Eye (tissue), 1 donor: Measurements from ENCODE around the gene GPC5.
A peak's percentile ranks its signal among the peaks of the same experiment; 100 is the strongest.
"Not testable (repeated sequence)": the region's sequence is repeated elsewhere in the genome, so short reads cannot be mapped to it uniquely, and the experiment has no call there.

ENCODE experiments used
- DNase-seq: peaks from one replicate; pipeline ENCODE4 v3.0.0-alpha.2; 2015

Gene GPC5

DNA sequence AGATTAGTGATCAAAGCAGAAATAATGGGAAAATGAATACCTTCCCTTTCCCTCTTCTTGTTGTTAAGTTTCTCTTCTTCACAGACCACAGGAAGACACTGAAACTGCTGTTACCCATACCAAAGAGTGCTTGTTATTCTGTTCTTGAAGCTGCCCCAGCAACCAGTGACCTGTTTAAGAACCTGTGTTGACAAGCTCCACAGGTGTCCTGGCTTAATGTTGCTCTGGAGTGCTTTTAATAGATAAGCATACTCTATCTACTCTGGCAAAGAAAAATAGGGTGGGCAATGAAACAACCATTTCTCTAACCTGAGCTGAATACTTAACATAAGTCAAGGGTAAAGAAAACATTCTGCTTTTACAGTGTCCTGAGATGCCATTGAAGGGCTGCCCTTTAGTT is 1321.4 kb downstream of the GPC5 start:
- peak; percentile 15 for DNase-seq

DNA sequence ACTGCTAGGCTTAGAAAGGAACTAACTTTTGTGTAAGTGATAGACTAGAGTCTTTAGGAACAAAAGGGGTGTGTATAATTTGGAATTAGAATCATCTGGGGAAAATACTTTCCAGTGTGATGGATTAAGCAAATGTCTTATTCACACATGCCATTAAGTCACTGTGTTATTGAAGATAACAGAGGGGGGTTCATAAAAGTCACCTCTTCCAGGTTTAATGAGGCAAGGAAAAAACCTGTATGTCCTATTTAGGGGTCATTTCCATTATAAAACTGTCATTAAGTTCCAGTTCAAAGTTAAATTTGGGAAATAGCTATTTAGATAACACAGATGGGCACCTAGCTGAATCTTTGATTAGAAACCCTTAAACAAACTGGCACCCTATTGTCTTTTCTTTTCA is 1323.2 kb downstream of the GPC5 start:
- no peak for DNase-seq

DNA sequence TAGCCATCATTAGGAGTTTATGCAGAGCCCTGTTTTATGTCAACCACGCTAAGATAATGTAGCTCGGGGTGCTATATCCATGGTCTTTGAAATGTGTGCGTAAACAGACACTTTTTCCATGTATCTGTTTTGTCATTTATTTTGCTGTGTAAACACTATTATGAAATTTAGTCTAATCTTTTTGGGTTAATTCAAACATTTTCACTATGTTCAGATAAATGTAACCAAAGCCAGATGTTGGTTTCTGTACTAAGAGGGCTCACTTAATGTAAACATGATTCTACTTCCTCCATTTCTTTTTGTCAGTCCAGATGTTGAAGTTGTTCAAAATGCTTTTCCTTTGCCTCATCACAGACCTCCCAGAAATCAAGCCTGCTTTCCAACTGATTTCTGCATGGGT is 1328.7 kb downstream of the GPC5 start:
- DNase-seq: peak; percentile 5

DNA sequence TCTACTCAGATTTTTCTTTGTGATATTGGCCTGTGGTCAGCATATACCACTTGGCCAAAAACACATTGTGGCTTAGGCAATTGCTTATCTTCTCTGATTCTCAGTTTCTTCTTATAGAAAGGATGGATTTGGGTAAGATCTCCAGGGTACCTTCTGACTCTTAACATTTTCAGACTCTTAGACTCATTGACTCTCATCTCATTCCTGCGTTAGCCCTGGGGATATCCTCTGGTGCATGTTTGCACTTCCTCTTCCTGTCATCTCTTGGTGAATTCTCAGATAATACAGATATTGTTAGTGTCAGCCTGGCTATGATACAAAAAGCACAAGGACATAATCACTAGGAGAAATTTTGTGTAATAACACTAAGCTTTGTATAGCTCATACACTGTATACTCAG is 1335.6 kb downstream of the GPC5 start:
- no peak for DNase-seq

DNA sequence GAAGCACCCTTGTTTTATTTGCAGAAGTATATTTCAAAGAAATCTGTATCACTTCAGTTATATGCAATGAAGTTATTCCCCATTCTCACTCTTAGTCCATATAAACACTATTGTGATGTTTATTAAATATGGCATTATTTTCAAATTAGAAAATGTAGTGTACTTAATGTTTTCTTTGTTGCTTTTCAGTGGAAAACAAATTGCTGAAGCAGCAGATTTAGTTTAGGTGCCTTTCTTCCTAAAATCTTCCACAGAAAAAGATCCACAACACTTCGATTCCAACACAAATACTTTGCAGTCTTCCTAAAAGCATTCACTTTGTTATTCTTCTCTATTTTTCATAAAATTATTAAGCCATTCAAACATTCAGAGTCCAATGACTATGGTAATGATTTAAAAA is 1336.1 kb downstream of the GPC5 start:
- DNase-seq: no peak

DNA sequence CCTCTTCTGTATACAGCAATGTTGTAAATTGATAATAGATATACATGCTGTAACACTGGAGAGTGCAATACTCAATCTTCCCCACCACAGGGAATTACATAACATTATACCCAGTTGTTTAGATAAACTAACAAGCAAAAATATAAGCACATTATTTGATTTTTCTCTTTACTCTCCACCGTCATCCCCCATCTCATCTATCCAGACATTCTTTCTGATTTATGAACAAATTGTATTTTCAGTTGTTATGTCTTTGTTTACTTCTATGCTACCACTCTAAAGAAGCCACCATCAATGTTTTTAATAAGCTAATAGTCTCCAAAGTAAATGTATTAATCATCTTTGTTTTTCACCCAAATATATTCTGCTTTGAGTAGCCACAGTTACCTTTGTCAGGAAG is 1337.5 kb downstream of the GPC5 start:
- DNase-seq: no peak

DNA sequence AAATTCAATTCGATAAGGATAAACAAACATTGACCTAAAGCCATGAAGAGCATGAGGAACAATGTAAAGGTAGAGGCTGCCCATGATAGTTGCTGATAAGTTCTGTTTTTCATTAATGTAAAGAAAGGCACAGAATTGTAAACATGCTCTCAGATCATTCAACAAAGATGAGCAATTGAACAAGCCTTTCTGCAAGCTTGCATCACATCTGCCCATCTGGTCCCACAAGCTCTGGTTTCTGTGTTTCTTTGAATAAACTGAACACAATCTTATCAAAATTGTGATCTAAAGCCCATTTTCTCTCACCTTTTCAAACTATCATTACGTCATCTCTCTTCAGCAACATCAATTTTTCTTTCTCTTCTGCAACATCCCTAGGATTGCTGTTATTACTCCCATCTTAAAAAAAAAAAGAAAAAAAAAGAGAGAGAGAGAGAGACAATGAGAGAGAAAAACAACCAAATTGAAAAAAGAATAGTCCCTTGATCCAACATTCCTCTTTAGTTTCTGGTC is 1340.9 kb downstream of the GPC5 start:
- no peak for DNase-seq

DNA sequence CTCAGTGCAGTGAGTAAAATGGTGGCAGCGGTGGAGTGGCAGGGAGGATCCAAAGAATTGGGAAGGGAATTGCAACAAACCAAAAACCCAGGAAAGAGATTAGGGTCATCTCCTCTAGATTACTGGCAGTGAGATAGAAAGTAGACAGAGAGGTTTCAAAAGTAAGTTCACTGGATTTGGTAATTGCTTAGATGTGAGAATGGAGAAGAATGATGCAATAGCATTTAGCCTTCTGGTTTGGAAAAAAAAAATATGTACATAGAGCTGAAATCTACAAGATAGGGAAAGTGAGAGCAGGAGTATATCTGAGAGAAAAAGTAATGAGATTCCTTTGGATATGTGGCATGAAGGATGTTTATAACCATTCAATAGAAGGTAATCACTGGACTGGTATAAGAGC is 1345.6 kb downstream of the GPC5 start:
- no peak for DNase-seq

DNA sequence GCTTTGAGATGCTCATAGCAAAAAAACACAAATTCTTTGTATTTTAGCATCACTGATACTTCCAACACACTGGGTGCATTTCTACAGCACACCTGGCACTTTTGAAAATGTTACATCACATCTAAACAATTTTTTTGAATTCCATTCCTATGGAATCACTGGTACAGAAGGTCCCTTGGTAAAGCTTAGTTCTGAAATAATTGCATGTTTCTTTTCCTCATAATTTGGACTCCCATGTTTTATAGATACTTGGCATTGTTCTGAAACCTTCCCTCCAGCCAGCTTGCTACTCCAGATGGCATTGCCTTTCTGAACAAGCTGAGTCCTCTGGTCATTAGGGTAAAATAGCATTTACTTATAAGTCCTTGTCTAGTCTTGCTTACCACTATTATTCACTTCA is 1346.8 kb downstream of the GPC5 start:
- DNase-seq: no peak

DNA sequence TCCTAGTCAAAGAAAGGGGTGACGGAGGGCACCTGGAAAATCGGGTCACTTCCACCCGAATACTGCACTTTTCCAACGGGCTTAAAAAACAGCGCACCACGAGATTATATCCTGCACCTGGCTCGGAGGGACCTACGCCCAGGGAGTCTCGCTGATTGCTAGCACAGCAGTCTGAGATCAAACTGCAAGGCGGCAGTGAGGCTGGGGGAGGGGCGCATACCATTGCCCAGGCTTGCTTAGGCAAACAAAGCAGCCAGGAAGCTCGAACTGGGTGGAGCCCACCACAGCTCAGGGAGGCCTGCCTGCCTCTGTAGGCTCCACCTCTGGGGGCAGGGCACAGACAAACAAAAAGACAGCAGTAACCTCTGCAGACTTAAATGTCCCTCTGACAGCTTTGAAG is 1354.3 kb downstream of the GPC5 start:
- DNase-seq: not testable (repeated sequence)

DNA sequence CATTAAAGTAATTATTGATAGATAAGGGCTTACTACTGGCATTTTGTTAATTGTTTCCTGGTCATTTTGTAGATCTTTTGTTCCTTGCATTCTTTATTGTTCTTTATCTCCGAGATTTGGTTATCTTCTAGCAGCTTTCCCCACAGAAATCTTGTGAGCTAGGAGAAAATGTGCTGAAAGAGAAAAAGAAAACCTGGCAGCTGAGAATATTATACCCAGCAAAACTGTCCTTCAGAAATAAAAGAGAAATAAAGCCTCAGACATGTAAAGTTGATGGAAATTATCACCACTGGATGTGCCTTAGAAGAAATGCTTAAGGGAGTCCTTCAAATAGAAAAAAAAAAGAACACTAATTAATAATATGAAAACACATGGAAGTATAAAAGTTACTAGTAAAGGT is 1363.3 kb downstream of the GPC5 start:
- DNase-seq: no peak

DNA sequence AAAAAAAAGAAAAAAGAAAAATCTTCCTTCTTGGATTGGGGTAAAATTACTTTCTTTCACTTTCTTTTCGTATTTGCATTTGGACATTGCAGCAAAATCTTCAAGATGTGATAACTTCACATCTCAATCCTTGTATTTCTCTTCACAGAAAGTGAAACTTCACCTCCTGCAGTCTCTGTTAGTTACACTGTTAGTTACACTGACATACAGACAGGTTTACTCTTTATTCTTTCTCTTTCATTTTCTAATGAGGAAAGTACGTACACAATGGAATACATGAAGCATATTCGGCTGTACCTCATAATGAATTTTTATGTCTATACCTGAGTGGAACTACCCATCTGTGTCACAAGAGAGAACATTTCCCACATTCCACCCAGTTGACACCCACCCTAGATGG is 1369.0 kb downstream of the GPC5 start:
- DNase-seq: no peak

DNA sequence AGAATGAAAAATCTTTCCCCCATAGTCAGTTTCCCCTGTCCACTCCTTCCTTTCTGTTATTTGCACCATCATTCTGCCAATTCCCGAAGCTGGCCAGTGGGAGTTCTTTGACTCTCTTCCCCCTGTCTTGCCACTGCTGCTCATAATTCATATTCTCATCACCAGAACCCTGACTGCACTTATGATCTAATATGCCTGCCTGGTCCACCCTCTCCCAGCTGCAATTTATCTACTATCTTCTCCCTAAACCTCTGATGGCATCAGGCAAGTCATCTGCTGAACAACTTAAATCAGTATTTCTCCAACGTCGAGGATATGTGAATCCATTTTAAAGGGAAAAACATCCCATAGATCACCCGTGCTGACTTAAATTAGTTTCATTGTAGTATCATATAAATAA is 1370.2 kb downstream of the GPC5 start:
- no peak for DNase-seq

DNA sequence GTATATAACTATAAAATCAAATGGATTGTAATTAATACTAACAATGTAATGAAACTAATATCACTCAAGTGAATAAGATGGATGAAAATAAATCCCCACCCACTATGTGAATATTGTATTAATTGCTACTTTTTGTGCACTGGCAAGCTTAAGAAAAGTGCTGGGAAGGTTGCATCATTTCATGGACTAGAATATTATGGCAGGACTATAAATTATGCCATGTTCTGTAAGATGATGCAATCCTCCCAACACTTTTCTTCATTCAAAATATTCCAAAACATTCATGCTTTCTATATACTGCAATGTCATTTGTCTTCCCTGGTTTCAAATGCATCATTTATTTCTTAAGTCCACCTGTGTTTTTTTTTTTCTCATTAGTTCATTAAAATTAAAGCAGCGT is 1370.6 kb downstream of the GPC5 start:
- no peak for DNase-seq

DNA sequence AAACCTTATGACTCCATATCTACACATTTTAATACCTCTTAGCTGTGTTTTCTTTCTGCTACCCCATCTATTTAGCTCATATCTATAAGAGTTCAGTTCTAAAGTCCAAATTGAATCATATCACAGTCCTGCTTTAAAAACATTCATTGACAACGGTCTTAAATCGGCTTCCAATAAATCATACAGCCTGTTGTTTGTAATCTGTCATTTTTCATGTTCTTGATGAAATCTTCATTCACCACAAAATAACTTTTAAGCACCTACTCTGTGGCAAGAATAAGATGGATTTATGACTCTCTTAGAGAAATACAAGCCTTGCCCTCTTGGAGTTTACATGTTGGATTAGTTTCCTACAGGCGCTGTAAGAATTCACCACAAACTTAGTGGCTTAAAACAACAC is 1377.2 kb downstream of the GPC5 start:
- DNase-seq: no peak

DNA sequence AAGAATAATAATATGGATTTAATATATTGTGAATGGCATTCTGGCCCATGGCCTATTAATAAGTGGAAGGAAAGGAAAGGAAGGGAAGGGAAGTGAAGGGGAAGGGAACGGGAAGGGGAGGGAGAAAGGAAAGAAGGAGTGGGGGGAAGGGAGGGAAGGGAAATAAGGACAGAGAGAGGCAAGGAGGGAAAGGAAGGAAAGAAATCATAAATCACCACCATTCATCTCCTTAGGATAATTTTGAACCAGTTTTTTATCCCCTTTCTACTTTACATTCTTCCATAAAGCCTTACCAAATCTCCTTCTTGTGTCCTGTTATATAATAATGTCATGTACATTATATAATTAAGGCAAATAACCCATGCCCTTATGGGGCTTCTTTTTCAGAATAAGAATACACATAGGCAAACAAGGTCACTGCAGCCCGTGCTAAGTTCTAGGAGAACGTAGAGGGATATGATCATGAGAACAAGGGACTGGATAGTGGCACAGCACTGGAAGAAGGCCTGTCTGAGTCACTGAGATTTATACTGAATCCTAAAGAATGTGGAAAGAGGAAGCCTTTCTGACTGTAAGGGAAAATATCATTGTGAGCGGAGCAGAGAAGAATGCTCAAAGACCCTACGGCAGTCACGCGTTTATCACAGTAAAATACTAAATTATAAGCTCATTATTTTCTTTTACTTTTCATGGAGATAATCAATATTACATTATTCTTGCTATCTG is 1383.7 kb downstream of the GPC5 start:
- DNase-seq: no peak

DNA sequence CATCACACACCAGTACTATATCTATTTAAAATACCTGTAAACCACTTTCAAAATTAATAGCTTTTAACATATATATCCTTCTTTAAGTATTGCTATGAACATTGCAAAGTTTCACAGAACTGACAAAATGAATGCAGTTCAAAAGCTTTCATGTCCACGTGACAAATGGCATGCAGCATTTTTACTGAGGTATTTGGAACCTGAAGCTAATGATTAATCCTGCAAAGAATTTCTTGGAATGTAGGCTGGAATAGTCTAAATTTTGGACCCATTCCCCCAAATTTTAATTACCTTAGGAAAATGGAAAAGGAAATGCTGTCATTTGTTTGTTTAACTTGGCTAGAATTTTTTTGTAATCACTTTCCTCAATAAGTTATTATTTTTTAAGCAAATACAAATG is 1404.4 kb downstream of the GPC5 start:
- DNase-seq: no peak

DNA sequence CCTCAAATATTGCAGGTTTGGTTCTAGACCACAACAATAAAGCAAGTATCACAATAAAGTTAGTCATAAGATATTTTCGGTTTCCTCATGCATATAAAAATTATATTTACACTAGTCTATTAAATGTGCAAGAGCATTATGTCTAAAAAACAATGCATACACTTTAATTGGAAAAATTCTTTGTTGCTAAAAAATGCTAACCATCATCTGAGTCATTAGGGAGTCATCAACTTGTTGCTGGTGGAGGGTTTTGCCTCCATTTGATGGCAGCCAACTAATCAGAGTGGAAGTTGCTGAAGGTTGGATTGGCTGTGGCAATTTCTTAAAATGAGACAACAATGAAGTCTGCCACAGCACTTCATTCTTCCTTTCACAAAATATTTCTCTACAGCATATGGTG is 1405.9 kb downstream of the GPC5 start:
- no peak for DNase-seq

DNA sequence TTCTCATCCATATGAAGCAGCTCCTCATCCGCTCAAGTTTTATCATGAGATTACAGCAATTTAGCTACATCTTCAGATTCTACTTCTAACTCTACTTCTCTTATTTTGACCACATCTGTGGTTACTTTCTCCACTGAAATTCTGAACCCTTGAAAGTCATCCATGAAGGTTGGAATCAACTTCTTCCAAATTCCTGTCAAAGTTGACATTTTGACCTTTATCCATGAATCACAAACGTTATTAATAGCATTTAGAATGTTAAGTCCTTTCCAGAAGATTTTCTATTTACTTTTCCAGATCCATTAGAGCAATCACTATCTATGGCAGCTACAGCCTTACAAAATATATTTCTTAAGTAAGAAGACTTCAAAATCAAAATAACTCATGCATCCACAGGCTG is 1406.5 kb downstream of the GPC5 start:
- DNase-seq: no peak

DNA sequence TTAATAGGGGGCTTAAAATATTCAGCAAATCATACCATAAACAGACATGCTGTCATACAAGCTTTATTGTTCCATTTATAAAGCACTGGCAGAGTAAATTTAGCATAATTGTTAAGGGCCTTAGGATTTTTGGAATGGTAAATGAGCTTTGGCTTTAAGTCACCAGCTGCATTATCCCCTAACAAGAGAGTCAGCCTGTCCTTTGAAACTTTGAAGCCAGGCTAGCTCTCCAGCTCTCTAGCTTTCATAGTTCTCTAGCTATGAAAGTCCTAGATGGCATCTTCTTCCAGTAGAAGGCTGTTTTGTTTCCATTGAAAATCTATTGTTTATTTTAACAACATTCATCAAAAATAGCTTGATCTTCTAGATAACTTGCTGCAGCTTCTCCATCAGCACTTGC is 1407.3 kb downstream of the GPC5 start:
- DNase-seq: no peak

DNA sequence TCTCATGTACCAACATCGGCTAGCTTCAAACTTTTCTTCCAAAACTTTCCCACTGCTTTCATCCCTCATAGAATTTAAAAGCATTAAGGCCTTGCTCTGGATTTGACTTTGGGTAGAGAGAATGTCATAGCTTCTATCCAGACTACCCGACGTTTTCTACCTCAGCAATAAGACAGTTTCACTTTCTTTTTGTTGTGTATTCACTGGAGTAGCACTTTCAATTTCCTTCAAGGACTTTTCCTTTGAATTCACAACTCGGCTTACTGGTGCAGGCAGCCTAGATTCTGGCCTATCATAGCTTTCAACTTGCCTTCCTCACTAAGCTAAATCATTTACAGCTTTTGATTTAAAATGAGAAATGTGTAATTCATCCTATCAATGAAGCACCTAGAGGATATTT is 1407.8 kb downstream of the GPC5 start:
- DNase-seq: no peak

DNA sequence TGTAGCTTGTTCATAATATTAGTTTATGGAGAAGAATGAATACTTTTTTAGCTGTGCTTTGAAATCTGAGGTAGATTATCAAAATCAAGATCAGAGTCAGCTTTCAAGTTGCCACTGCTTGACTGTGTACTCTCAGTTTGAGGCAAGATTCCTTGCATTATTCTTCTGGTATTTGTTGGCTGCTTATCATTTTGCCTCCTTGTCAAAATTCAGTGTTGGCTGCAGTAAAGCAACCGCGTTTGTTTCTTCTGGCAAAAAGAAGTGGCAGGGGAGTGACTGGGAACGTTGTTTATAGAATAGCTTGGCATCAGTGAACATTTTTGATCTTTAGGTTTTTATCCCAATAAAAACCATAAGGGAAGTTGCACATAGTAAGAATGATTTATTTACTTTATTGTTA is 1408.9 kb downstream of the GPC5 start:
- DNase-seq: peak; percentile 29

DNA sequence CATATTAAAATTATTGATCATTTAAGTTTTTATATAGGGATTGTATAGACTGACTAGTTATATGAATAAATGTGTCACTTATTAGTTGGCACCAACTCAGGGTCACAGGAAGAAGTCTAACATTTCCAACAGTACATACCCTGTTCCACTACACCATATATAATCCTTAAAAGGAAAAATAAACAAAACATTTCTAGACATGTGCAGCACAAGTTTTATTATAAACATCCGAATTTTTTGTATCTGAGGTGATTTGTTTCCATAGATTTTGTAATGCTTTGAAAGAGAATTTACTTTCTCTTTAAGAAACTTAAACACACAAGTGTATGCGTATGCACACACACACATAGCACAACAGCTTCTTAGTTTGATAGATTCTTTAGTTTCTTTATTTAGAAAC is 1409.5 kb downstream of the GPC5 start:
- DNase-seq: no peak

DNA sequence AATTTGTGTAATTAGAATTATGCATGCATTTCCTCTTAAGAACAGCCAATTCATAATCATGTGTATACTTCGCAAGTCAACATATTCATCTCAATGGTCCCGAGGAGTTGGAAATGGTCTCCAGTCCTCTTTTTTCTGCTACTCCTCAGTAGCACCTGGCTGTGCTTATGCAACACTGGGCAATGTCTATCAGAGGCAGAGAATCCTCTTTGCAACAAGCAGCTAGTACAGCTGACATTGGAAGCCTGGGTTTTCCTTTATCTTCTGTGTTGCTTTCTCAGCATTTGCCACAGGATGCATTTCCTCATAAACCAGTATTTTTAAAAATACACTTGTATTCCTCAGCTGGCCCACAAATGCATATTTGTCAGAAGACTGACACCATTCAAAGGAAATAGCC is 1422.9 kb downstream of the GPC5 start:
- DNase-seq: no peak

DNA sequence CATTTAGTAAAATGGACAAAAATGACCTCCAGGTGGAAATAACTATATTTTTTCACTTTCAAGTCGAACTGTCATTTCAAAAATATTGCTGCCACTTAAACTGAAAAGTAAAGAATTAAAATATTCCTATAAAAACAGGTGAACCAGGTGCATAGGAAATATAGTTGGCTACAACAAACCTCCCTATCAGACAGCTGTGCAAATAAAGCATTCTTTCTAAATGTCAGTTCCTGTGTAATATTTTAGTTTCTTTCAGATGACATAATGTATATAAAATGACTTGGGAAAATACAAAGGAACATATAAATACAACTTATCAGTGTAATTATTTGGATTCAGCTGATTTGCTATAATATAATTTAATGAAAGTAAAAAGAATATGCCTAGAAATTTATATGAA is 1424.6 kb downstream of the GPC5 start:
- no peak for DNase-seq
